Measurements from ENCODE around the gene STX8. TPM values are rescaled to one million over a fixed set of nuclear protein-coding genes. Genes with fewer than 3 reads are reported as not detected.
"Not testable (repeated sequence)": the region's sequence is repeated elsewhere in the genome, so short reads cannot be mapped to it uniquely, and the experiment has no call there.

The STX8 gene
- total RNA-seq, 1 donor from 2014 or later: 61.6 TPM

DNA sequence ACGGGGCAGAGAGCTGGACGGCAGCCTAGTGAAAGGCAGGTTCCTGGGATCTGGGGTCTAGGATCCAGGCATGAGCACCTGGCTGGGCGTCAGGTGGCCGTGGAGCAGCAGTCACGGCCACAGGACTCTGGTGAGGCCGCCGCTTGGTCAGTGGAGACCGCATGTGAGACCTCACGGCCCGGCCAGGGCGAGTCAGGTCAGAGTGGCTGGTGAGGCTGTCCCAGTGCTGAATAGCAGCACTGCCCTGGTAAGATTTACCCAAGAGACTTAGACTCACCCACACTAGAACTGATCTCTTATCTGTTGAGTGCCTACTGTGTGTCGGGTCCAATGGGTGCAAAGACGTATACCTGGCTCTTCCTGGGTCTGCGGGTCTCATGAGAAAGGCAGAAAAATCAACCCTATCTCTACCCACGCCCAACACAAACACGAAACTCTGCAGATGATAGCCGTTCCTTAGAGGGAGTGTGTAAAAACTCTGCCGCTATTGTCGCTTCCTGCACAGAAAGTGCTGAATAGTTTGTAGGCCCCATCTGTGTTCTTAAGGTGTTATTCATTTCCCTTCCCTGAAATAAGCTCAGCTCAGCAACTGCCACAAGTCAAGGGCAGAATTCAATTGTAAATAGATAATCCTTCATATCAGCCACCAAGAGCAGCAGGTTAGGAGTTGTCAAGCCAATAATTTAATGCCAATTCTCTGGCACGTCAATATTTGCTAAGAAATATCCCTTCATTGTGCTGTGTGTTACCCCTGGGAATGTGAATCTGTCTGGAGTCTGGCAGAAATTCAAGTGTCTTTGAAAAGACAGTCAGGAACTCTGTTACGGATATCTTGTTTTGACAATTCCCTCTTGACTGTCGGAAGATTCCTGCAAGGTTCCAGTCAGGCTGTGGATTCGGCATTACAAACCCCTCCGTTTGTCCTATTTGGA lies 314.3 kb downstream of the STX8 start:
- Mint-ChIP-seq H3K4me1 (ENCODE audit: unreplicated experiment) (peaks cover 31% of the 10 kb centered on the region), H3K9me3 (ENCODE audit: unreplicated experiment) (no peaks in the 10 kb centered on the region), H3K4me3 (ENCODE audit: unreplicated experiment) (no peak overlapping the region), H3K27me3 (ENCODE audit: unreplicated experiment) (no peaks in the 10 kb centered on the region), H3K27ac (ENCODE audit: unreplicated experiment) (no peak overlapping the region), H3K36me3 (ENCODE audit: unreplicated experiment) (peaks cover 3% of the 10 kb centered on the region)
- TF ChIP-seq, protein P1, sequence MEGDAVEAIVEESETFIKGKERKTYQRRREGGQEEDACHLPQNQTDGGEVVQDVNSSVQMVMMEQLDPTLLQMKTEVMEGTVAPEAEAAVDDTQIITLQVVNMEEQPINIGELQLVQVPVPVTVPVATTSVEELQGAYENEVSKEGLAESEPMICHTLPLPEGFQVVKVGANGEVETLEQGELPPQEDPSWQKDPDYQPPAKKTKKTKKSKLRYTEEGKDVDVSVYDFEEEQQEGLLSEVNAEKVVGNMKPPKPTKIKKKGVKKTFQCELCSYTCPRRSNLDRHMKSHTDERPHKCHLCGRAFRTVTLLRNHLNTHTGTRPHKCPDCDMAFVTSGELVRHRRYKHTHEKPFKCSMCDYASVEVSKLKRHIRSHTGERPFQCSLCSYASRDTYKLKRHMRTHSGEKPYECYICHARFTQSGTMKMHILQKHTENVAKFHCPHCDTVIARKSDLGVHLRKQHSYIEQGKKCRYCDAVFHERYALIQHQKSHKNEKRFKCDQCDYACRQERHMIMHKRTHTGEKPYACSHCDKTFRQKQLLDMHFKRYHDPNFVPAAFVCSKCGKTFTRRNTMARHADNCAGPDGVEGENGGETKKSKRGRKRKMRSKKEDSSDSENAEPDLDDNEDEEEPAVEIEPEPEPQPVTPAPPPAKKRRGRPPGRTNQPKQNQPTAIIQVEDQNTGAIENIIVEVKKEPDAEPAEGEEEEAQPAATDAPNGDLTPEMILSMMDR (IDR thresholded peaks at IDR 0.05): no peak
- DNase-seq (ENCODE audit: extremely low spot score, unreplicated experiment): no peak

DNA sequence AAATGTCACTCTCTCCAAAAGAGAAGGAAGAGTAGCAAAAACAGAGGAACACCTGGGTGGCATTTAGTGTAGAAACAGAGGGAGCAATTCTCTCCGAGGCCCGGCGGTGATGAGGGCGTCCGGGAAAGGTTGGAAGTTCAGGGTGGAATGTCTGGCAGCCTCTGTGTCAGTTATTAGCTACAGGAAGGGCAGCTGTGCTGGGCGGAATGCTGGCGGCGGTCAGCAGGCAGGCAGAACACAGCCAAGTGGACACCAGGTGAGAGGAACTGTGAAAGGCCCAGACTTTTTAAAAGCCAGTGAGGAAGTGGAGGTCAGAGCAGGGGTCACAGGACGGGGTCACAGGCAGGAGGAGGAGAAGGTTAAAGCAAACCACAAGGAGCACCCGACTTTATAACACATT lies 316.2 kb downstream of the STX8 start:
- TF ChIP-seq, protein P1 (IDR thresholded peaks at IDR 0.05): no peak
- Mint-ChIP-seq H3K9me3 (ENCODE audit: unreplicated experiment) (no peaks in the 10 kb centered on the region), H3K27me3 (ENCODE audit: unreplicated experiment) (no peaks in the 10 kb centered on the region), H3K4me1 (ENCODE audit: unreplicated experiment) (peaks cover 35% of the 10 kb centered on the region), H3K36me3 (ENCODE audit: unreplicated experiment) (peaks cover 3% of the 10 kb centered on the region), H3K27ac (ENCODE audit: unreplicated experiment) (peak overlapping the region; percentile 68), H3K4me3 (ENCODE audit: unreplicated experiment) (no peak overlapping the region)
- DNase-seq (ENCODE audit: extremely low spot score, unreplicated experiment): no peak

DNA sequence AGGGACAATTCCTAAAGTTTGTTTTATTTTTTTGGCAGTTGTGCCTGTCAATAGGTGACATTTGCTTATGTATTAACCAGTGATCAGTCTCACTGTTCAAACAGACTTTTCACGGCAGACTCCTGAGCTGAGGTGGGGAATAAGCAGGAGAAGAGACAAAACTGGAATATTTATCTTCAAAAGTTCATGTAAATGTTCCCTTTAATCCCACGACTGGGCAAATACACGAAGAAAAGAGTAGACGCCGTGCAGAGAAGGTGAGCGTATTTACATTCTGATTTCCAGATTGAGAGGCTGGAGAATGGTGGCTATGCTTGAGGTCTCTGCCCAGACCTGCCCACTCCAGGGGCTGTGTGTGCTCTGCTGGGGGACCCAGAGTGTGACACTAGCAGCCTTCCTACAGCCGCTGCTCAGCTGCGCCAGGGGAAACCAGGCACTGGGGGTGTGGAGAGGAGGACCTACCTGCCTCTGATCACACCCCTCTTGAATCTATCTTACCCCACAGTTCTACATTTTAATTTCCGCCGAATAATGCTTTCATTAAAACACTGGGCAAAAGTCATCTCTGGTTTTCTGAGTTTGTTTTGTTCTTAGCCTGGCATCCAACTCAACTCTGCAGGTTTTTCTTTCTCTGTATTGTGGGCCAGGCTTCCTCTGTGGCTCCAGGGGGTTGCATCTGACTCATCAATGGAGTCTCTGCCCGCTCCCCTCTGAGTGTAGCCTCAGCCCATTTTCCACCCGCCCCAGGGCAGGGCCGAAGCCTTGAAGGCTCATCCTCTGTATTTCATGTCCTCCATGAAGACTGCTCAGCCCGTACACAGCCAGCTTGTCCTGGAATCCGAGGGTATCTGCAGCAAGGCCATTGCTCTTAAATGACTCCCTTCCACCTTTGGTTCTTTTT lies 317.3 kb downstream of the STX8 start:
- Mint-ChIP-seq H3K27me3 (ENCODE audit: unreplicated experiment) (no peaks in the 10 kb centered on the region), H3K9me3 (ENCODE audit: unreplicated experiment) (no peaks in the 10 kb centered on the region), H3K4me3 (ENCODE audit: unreplicated experiment) (no peak overlapping the region), H3K36me3 (ENCODE audit: unreplicated experiment) (no peaks in the 10 kb centered on the region), H3K27ac (ENCODE audit: unreplicated experiment) (peak overlapping the region; percentile 68), H3K4me1 (ENCODE audit: unreplicated experiment) (peaks cover 35% of the 10 kb centered on the region)
- DNase-seq (ENCODE audit: extremely low spot score, unreplicated experiment): no peak
- TF ChIP-seq, protein P1 (IDR thresholded peaks at IDR 0.05): no peak

DNA sequence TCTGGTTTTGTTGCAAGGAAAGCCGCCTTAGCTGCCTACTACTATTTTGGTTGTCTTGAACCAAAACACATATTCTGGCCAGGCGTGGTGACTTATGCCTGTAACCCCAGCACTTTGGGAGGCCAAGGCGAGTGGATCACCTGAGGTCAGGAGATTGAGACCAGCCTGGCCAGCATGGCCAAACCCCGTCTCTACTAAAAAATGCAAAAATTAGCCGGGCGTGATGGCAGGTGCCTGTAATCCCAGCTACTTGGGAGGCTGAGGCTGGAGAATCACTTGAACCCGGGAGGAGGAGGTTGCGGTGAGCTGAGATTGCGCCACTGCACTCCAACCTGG lies 318.0 kb downstream of the STX8 start:
- not testable (repeated sequence) for H3K9me3 Mint-ChIP-seq (ENCODE audit: unreplicated experiment); H3K27ac Mint-ChIP-seq (ENCODE audit: unreplicated experiment); DNase-seq (ENCODE audit: extremely low spot score, unreplicated experiment); H3K36me3 Mint-ChIP-seq (ENCODE audit: unreplicated experiment); H3K4me3 Mint-ChIP-seq (ENCODE audit: unreplicated experiment); H3K27me3 Mint-ChIP-seq (ENCODE audit: unreplicated experiment)
- H3K4me1 Mint-ChIP-seq (ENCODE audit: unreplicated experiment): peaks cover 35% of the 10 kb centered on the region

DNA sequence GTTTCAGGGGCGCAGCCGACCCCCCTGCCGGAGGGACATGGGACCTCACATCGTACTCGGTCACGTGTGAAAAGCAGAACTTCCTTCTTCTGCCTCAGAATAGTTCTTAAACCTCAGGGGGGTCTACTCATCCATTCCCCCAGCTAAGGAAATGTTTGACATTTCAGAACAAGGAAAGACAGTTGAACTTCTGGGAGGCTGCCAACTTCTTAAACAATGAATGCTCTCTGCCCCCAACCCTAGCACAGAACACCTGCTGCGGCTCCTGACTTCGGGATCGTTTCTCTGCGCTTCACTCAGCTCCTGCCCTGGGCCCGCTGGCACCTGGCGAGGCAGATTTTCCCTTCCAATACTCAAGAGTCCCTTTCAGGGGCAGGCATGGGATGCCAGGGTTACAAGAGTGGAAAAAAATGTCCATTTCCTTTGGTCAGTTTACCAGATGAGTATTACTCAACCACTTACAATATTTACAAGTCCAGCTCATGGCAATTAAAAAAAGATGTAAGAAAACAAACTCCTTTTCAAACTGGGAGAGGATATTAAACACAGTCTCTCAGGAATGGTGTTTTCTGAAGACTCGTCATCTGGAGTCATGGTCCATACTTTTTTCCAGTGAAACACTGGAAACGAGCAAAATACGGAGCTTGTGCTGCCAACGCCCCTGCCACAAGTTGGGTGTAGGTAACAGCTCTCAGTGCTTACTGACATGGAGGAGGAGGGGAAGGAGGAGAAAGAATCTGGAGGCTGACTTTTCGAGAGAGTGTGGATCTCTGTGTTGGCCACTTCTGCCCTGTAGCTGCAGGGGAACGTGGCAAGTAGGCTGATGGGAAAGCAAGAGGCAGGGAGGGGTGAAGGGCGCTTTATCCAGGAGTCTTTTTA lies 318.6 kb downstream of the STX8 start:
- TF ChIP-seq, protein P1 (IDR thresholded peaks at IDR 0.05): no peak
- no peaks in the 10 kb centered on the region for H3K9me3 Mint-ChIP-seq (ENCODE audit: unreplicated experiment)
- no peaks in the 10 kb centered on the region for H3K36me3 Mint-ChIP-seq (ENCODE audit: unreplicated experiment)
- DNase-seq (ENCODE audit: extremely low spot score, unreplicated experiment): no peak
- no peaks in the 10 kb centered on the region for H3K27me3 Mint-ChIP-seq (ENCODE audit: unreplicated experiment)
- peak overlapping the region; percentile 44 for H3K27ac Mint-ChIP-seq (ENCODE audit: unreplicated experiment)
- H3K4me3 Mint-ChIP-seq (ENCODE audit: unreplicated experiment): no peak overlapping the region
- peaks cover 35% of the 10 kb centered on the region for H3K4me1 Mint-ChIP-seq (ENCODE audit: unreplicated experiment)
